ENCODE results near the gene TMEM114. TPM values are rescaled to one million over a fixed set of nuclear protein-coding genes. Genes with fewer than 3 reads are reported as not detected.

Gene TMEM114
- total RNA-seq, 1 experiment from 2014 or later = not detected

DNA sequence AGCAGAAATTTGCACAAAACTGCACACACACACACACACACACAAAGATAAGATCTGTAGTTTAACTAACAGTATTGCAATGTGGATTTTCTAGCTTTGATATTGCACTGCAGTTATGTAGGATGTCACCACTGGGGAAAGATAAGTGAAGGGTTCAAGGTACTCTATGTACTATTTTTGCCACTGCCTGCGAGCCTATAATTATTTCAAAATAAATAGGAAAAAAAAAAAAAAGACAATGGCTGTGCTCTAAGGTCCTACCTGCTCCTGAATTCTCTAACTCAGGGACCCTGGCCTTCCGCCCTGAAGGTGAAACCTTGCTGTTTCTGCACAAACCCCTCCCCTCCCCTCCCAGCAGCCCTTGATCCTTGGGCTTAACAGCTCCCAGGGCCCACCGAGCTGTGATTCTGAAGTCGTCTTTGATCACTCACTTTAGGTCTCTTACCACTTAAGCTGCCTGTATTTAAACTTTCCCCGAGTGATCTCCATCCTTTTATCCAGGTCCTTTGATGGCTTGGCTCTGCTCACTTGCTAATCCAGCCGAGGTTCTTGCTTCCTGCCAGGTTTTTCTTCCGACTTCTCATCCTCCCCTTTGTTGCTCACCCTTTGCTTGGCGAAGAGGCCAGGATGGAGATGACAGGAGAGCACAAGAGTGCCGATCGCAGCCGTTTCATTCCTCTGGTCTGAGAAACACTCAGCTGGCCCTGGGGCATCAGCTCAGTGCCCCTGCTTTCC lies 37.7 kb downstream of the TMEM114 start:
- no peaks in the 10 kb centered on the region for H4K20me1 ChIP-seq (ENCODE audit: insufficient read depth, low read depth, low read length)
- H3K9ac ChIP-seq (ENCODE audit: low read length) = no peak overlapping the region

DNA sequence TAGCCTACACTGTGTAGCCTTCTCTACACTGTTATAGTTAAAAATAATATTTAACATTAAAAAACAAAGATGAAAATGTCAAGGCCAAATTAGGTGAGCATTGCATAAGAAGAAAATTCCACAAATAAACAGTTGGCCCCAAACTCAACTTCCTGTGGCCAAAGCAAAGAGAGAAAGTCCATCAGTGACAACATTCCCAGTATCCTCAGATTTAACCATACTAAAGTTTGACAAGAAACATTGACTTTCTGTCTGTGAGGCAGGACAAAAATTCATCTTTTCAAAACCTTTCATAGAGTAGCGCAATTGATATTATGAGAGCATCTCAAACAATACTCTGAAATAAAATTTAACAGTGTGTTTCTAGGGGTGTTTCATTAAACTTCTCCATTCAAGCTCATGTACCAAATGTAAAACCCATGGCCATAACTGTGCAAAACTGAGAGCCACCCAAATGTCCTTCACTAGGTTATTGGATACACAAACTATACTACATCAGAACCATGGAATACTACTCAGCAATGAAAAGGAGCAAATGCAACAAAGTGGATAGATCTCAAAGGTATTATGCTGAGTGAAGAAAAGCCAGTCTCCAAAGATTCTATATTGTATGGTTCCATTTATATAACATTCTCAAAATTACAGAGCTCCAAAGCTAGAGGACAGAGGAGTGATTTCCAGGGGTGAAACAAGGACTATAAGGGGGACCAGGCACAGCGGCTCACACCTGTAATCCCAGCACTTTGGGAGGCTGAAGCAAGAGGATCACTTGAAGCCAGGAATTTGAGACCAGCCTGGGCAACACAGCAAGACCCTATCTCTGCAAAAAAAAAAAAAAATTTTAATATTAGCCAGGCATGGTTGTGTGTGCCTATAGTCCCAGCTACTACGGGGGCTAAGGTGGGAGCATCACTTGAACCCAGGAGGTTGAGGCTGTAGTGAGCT lies 38.7 kb downstream of the TMEM114 start:
- no peak overlapping the region for H3K27ac ChIP-seq (ENCODE audit: low read length)
- no peaks in the 10 kb centered on the region for H4K20me1 ChIP-seq (ENCODE audit: insufficient read depth, low read depth, low read length)
- no peaks in the 10 kb centered on the region for H3K79me2 ChIP-seq (ENCODE audit: low read length)
- no peak overlapping the region for H2AFZ ChIP-seq (ENCODE audit: low read length)
- no peaks in the 10 kb centered on the region for H3K9me3 ChIP-seq (ENCODE audit: low read length)
- H3K36me3 ChIP-seq (ENCODE audit: insufficient read depth, low read length) = no peaks in the 10 kb centered on the region
- no peak overlapping the region for H3K4me2 ChIP-seq (ENCODE audit: low read depth, low read length, poor library complexity, severe bottlenecking)
- H3K4me3 ChIP-seq (ENCODE audit: low read length) = no peak overlapping the region
- H3K27me3 ChIP-seq (ENCODE audit: low read length) = no peaks in the 10 kb centered on the region
- no peaks in the 10 kb centered on the region for H3K9me2 ChIP-seq (replicated peaks; ENCODE audit: insufficient read depth, low read length)
- no peak for DNase-seq
- no peaks in the 10 kb centered on the region for H3K4me1 ChIP-seq (ENCODE audit: low read length)
- H3K9ac ChIP-seq (ENCODE audit: low read length) = no peak overlapping the region

More for the DNA sequence above, 37.7 kb downstream of the TMEM114 start:
- no peaks in the 10 kb centered on the region for H3K36me3 ChIP-seq (ENCODE audit: insufficient read depth, low read length)
- no peaks in the 10 kb centered on the region for H3K4me1 ChIP-seq (ENCODE audit: low read length)
- no peaks in the 10 kb centered on the region for H3K9me2 ChIP-seq (replicated peaks; ENCODE audit: insufficient read depth, low read length)
- DNase-seq = no peak
- no peak overlapping the region for H3K27ac ChIP-seq (ENCODE audit: low read length)
- no peaks in the 10 kb centered on the region for H3K27me3 ChIP-seq (ENCODE audit: low read length)
- H3K79me2 ChIP-seq (ENCODE audit: low read length) = no peaks in the 10 kb centered on the region
- H3K9me3 ChIP-seq (ENCODE audit: low read length) = no peaks in the 10 kb centered on the region
- no peak overlapping the region for H2AFZ ChIP-seq (ENCODE audit: low read length)
- H3K4me3 ChIP-seq (ENCODE audit: low read length) = no peak overlapping the region
- no peak overlapping the region for H3K4me2 ChIP-seq (ENCODE audit: low read depth, low read length, poor library complexity, severe bottlenecking)

DNA sequence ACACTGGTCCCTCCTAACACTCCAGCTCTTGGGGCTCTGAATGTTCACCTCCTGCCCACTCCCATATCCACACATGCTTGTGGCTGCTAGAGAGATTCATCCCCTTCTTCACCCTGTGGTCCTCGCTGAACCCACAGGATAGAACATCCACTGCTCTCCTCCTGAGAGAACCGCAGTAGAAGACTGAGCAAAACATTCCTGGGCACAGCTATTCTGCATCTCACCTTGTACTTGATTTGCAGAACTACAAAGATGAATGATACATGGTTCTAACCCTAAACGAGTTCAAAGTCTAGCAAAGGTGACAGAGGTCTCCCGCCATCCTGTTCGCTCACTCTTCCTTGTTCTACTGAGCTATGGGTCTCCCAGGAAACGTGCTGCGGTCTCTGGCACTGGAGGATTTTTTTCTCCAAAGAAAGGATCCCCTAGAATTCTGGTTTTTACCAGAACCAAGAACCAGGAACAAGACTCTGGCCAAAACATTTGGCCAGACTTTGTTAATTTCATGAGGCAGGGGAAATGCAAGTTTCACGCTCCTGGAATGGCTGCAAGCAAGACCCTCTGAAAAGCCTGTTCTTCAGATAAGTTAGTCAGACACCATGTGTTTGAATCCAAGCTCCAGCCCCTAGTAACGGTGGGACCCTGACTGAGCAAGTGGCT lies 39.5 kb downstream of the TMEM114 start:
- Histone ChIP-seq H3K27me3 (ENCODE audit: low read length) (no peaks in the 10 kb centered on the region), H3K36me3 (ENCODE audit: insufficient read depth, low read length) (no peaks in the 10 kb centered on the region), H3K9ac (ENCODE audit: low read length) (no peak overlapping the region), H4K20me1 (ENCODE audit: insufficient read depth, low read depth, low read length) (no peaks in the 10 kb centered on the region), H2AFZ (ENCODE audit: low read length) (no peak overlapping the region), H3K4me1 (ENCODE audit: low read length) (no peaks in the 10 kb centered on the region), H3K79me2 (ENCODE audit: low read length) (no peaks in the 10 kb centered on the region), H3K9me3 (ENCODE audit: low read length) (no peaks in the 10 kb centered on the region), H3K4me2 (ENCODE audit: low read depth, low read length, poor library complexity, severe bottlenecking) (no peak overlapping the region), H3K27ac (ENCODE audit: low read length) (no peak overlapping the region), H3K9me2 (replicated peaks; ENCODE audit: insufficient read depth, low read length) (no peaks in the 10 kb centered on the region), H3K4me3 (ENCODE audit: low read length) (no peak overlapping the region)
- DNase-seq = no peak

DNA sequence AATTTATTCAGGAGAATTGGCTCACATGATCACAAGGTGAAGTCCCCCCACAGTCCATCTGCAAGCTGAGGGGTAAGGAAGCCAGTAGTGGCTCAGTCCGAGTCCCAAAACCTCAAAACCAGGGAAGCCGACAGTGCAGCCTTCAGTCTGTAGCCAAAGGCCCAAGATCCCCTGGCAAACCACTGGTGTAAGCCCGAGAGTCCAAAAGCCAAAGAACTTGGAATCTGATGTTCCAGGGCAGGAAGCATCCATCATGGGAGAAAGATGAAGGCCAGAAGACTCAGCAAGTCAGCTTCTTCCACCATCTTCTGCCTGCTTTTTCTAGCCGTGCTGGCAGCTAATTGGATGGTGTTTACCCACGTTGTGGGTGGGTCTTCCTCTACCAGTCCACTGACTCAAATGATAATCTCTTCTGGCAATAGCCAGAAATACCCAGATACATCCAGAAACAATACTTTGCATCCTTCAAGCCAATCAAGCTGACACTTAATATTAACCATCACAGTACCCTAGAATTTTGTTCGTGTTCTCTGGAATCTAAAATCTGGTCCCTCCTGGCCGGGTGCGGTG lies 40.4 kb downstream of the TMEM114 start:
- no peak for DNase-seq
- Histone ChIP-seq H3K9me3 (ENCODE audit: low read length) (no peaks in the 10 kb centered on the region), H2AFZ (ENCODE audit: low read length) (no peak overlapping the region), H3K79me2 (ENCODE audit: low read length) (no peaks in the 10 kb centered on the region), H4K20me1 (ENCODE audit: insufficient read depth, low read depth, low read length) (no peaks in the 10 kb centered on the region), H3K27ac (ENCODE audit: low read length) (no peak overlapping the region), H3K4me2 (ENCODE audit: low read depth, low read length, poor library complexity, severe bottlenecking) (no peak overlapping the region), H3K27me3 (ENCODE audit: low read length) (no peaks in the 10 kb centered on the region), H3K36me3 (ENCODE audit: insufficient read depth, low read length) (no peaks in the 10 kb centered on the region), H3K9ac (ENCODE audit: low read length) (no peak overlapping the region), H3K9me2 (replicated peaks; ENCODE audit: insufficient read depth, low read length) (no peaks in the 10 kb centered on the region), H3K4me3 (ENCODE audit: low read length) (no peak overlapping the region), H3K4me1 (ENCODE audit: low read length) (no peaks in the 10 kb centered on the region)

DNA sequence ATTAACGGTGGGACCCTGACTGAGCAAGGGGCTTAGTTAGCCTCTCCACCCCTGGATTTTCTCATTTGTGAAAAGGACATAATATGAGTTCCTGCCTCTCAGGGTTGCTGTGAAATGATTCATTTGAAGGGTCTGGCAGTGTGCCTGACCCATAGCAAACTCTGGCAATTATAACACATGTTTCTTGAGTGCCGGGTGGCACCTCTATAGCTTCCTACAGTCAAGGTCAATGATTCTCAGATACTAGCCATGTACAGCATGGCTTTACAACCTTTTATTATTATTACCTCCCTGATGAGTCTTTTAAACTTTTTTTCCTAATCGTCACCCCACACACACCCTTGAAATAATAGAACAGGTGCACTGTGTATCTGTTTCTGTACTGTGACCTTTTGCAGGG lies 42.1 kb downstream of the TMEM114 start:
- Histone ChIP-seq H4K20me1 (ENCODE audit: insufficient read depth, low read depth, low read length) (no peaks in the 10 kb centered on the region), H3K4me1 (ENCODE audit: low read length) (no peaks in the 10 kb centered on the region), H3K9me3 (ENCODE audit: low read length) (no peaks in the 10 kb centered on the region), H3K4me3 (ENCODE audit: low read length) (no peak overlapping the region), H3K4me2 (ENCODE audit: low read depth, low read length, poor library complexity, severe bottlenecking) (no peak overlapping the region), H3K9me2 (replicated peaks; ENCODE audit: insufficient read depth, low read length) (no peaks in the 10 kb centered on the region), H3K79me2 (ENCODE audit: low read length) (no peaks in the 10 kb centered on the region), H3K36me3 (ENCODE audit: insufficient read depth, low read length) (no peaks in the 10 kb centered on the region), H3K9ac (ENCODE audit: low read length) (no peak overlapping the region), H2AFZ (ENCODE audit: low read length) (no peak overlapping the region), H3K27me3 (ENCODE audit: low read length) (no peaks in the 10 kb centered on the region), H3K27ac (ENCODE audit: low read length) (no peak overlapping the region)
- DNase-seq = no peak

DNA sequence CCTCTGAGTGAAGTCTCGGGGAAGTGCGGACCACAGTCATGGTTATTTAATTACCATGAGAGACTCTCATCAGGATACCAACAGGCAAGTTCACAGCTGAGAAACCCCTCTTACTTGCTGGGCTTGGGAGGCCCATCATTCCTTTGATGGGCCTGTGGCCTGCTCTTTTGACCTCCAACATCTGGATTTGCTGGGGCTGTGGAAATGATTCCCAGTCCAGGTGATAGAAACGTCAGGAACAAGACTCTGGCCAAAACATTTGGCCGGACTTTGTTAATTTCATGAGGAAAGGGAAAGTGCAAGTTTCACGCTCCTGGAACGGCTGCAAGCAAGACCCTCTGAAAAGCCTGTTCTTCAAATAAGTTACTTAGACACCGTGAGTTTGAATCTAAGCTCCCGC lies 42.5 kb downstream of the TMEM114 start:
- H3K27me3 ChIP-seq (ENCODE audit: low read length) = no peaks in the 10 kb centered on the region
- H3K9me2 ChIP-seq (replicated peaks; ENCODE audit: insufficient read depth, low read length) = no peaks in the 10 kb centered on the region
- H3K4me1 ChIP-seq (ENCODE audit: low read length) = no peaks in the 10 kb centered on the region
- no peaks in the 10 kb centered on the region for H4K20me1 ChIP-seq (ENCODE audit: insufficient read depth, low read depth, low read length)
- H2AFZ ChIP-seq (ENCODE audit: low read length) = no peak overlapping the region
- H3K4me2 ChIP-seq (ENCODE audit: low read depth, low read length, poor library complexity, severe bottlenecking) = no peak overlapping the region
- H3K79me2 ChIP-seq (ENCODE audit: low read length) = no peaks in the 10 kb centered on the region
- no peaks in the 10 kb centered on the region for H3K9me3 ChIP-seq (ENCODE audit: low read length)
- H3K36me3 ChIP-seq (ENCODE audit: insufficient read depth, low read length) = no peaks in the 10 kb centered on the region
- no peak for DNase-seq
- no peak overlapping the region for H3K27ac ChIP-seq (ENCODE audit: low read length)
- H3K4me3 ChIP-seq (ENCODE audit: low read length) = no peak overlapping the region
- no peak overlapping the region for H3K9ac ChIP-seq (ENCODE audit: low read length)

DNA sequence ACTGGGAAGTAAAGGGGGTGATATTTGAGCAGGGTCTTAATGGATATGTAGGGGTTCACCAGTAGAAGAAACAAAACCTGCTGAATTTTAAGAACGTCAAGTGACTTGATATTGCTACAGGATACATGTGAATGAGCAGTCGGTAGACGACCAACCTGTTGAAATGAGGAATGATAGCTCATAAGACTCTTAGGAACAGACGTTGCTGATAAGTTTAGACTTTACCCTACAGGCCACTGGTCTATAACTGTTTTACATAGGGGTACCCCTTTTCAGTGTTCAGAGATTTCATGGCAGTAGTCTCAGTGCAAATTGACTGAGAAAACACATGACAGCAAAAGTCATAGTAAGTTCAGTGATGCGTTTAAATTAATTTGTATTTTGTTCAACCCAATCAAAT lies 45.9 kb downstream of the TMEM114 start:
- Histone ChIP-seq H3K4me3 (ENCODE audit: low read length) (no peak overlapping the region), H3K4me1 (ENCODE audit: low read length) (no peaks in the 10 kb centered on the region), H3K27me3 (ENCODE audit: low read length) (no peaks in the 10 kb centered on the region), H3K4me2 (ENCODE audit: low read depth, low read length, poor library complexity, severe bottlenecking) (no peak overlapping the region), H2AFZ (ENCODE audit: low read length) (no peak overlapping the region), H3K9me3 (ENCODE audit: low read length) (no peaks in the 10 kb centered on the region), H3K36me3 (ENCODE audit: insufficient read depth, low read length) (no peaks in the 10 kb centered on the region), H3K79me2 (ENCODE audit: low read length) (no peaks in the 10 kb centered on the region), H3K9me2 (replicated peaks; ENCODE audit: insufficient read depth, low read length) (no peaks in the 10 kb centered on the region), H4K20me1 (ENCODE audit: insufficient read depth, low read depth, low read length) (no peaks in the 10 kb centered on the region), H3K9ac (ENCODE audit: low read length) (no peak overlapping the region), H3K27ac (ENCODE audit: low read length) (no peak overlapping the region)
- DNase-seq = no peak

DNA sequence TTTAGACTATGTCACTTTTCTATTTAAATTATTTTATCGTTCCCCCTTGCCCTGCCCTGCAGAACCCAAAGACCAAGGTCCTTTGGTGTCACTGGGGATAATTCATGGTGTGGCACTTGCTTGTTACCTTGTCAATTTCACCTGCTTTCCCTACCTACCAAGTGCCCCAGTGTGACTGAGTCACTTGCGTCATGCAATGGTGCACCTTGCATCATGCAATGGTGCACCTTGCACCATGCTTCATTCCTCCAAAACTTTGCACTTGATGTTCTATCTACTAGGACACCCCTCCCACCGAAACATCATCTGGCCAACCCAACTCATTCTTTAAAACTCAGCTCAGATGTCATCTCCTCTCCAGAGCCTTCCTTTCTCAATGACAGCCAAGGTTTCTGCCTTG lies 47.1 kb downstream of the TMEM114 start:
- Histone ChIP-seq H3K9me2 (replicated peaks; ENCODE audit: insufficient read depth, low read length) (no peaks in the 10 kb centered on the region), H3K4me2 (ENCODE audit: low read depth, low read length, poor library complexity, severe bottlenecking) (no peak overlapping the region), H3K36me3 (ENCODE audit: insufficient read depth, low read length) (no peaks in the 10 kb centered on the region), H3K4me1 (ENCODE audit: low read length) (no peaks in the 10 kb centered on the region), H3K79me2 (ENCODE audit: low read length) (no peaks in the 10 kb centered on the region), H4K20me1 (ENCODE audit: insufficient read depth, low read depth, low read length) (no peaks in the 10 kb centered on the region), H3K9me3 (ENCODE audit: low read length) (no peaks in the 10 kb centered on the region), H3K9ac (ENCODE audit: low read length) (no peak overlapping the region), H3K27ac (ENCODE audit: low read length) (no peak overlapping the region), H3K27me3 (ENCODE audit: low read length) (no peaks in the 10 kb centered on the region), H3K4me3 (ENCODE audit: low read length) (no peak overlapping the region), H2AFZ (ENCODE audit: low read length) (no peak overlapping the region)
- DNase-seq = no peak

Measured in Karpas-422 (cell line).